Esophagus muscularis mucosa (tissue), 3 donors: ENCODE measurements around the gene GMDS.

ENCODE experiments used
- POLR2A ChIP-seq: fragments of 450-650 bp; IDR thresholded peaks from one replicate; pipeline ENCODE4 v1.6.1; 2017; ENCODE audit warnings: antibody characterized with exemption, moderate library complexity, mild to moderate bottlenecking, low read depth
- TF ChIP-seq, protein P1 (sequence below), 3 experiments: fragments of 200-600 bp in 2 of 3; fragments of 450-650 bp in 1 of 3; sonication (generic) in 2 of 3; IDR thresholded peaks; one replicate each; pipeline ENCODE4 v1.5.1; 2017 to 2019; ENCODE audit warnings: antibody characterized with exemption in 3 of 3, mild to moderate bottlenecking in 2 of 3, moderate library complexity in 1 of 3

DNA sequence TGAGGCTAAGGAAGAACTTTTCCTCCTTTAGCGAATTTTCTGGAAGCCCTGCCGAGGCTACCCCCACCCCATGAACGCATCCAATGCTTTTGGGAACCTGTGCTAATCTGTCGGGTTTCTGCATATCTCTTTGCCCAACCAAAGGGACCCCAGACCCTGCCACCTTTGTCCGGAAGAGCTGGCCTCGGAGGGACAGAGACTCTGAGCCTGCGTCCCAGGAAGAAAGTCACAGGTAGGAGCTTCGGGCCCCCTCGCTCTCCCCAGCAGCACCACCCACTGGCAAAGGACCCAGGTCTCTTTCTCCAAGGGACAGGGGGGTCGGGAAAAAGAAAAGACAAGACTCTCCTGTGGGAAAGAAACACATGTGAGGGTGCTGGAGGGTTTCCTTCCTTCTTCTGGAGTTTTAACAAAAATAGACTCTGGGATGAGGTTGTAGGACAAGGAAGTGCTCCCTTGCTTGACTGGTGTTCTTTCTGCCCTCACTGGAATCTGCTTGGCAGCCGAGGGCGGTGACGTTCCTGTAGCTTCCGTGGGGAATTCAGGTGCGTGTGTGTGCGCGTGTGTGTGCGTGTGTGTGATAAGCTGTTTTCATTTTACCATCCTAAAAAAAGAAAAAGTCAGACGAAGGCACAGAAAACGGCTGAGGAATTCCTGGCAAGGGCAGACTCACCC is 652.0 kb downstream of the GMDS start:
- no peak for TF ChIP-seq POLR2A
- TF ChIP-seq, protein P1, sequence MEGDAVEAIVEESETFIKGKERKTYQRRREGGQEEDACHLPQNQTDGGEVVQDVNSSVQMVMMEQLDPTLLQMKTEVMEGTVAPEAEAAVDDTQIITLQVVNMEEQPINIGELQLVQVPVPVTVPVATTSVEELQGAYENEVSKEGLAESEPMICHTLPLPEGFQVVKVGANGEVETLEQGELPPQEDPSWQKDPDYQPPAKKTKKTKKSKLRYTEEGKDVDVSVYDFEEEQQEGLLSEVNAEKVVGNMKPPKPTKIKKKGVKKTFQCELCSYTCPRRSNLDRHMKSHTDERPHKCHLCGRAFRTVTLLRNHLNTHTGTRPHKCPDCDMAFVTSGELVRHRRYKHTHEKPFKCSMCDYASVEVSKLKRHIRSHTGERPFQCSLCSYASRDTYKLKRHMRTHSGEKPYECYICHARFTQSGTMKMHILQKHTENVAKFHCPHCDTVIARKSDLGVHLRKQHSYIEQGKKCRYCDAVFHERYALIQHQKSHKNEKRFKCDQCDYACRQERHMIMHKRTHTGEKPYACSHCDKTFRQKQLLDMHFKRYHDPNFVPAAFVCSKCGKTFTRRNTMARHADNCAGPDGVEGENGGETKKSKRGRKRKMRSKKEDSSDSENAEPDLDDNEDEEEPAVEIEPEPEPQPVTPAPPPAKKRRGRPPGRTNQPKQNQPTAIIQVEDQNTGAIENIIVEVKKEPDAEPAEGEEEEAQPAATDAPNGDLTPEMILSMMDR (IDR thresholded peaks at IDR 0.05): no peak
